Neural cell (in vitro differentiated cells): ENCODE measurements around the gene CNTNAP5.

ENCODE experiments used
- CTCF ChIP-seq: fragments of 450-650 bp; IDR thresholded peaks from 2 replicates; pipeline ENCODE4 v1.5.1; 2014; ENCODE audit warnings: antibody characterized with exemption, mild to moderate bottlenecking, moderate library complexity; ENCODE audit not compliant: poor library complexity, severe bottlenecking
- EP300 ChIP-seq: fragments of 450-650 bp; conservative IDR thresholded peaks from 2 replicates; pipeline ENCODE4 v1.6.1; 2014; ENCODE audit warnings: antibody characterized with exemption, mild to moderate bottlenecking, moderate library complexity; ENCODE audit not compliant: poor library complexity, severe bottlenecking
- EZH2 ChIP-seq: fragments of 200-600, 300-800 bp; shearing (Covaris generic), sonication (generic); IDR thresholded peaks from 2 replicates; pipeline ENCODE4 v1.6.1; 2014; ENCODE audit warnings: antibody characterized with exemption, low read length, borderline replicate concordance, mild to moderate bottlenecking; ENCODE audit not compliant: insufficient read depth, poor library complexity, severe bottlenecking
- MXI1 ChIP-seq: fragments of 450-650 bp; conservative IDR thresholded peaks from 2 replicates; pipeline ENCODE4 v1.6.1; 2014; ENCODE audit warnings: antibody characterized with exemption, mild to moderate bottlenecking; ENCODE audit not compliant: poor library complexity, severe bottlenecking
- POLR2AphosphoS5 ChIP-seq: IDR thresholded peaks from 2 replicates; pipeline ENCODE4 v1.6.1; 2012
- REST ChIP-seq: IDR thresholded peaks from 2 replicates; pipeline ENCODE4 v1.6.1; 2012; ENCODE audit warnings: borderline replicate concordance
- SMC3 ChIP-seq: fragments of 450-650 bp; conservative IDR thresholded peaks from 2 replicates; pipeline ENCODE4 v1.6.1; 2014; ENCODE audit warnings: antibody characterized with exemption, mild to moderate bottlenecking, moderate library complexity; ENCODE audit not compliant: poor library complexity
- TAF1 ChIP-seq: IDR thresholded peaks from 2 replicates; pipeline ENCODE4 v1.6.1; 2012; ENCODE audit warnings: low read depth

- TF ChIP-seq POLR2AphosphoS5 (no peak), CTCF (no peak), SMC3 (no peak), EP300 (no peak), TAF1 (no peak), EZH2 (no peak), REST (no peak), MXI1 (no peak)
Observed at GRCh38 chr2:124533226-124533954, 508.3 kb downstream of the CNTNAP5 start.
